Kidney tubule cell (primary cell): Measurements from ENCODE around the gene ASCC2.

Source experiments
- DNase-seq: peaks from one replicate; pipeline ENCODE4 v3.0.0-alpha.2; 2018; ENCODE audit warnings: low spot score

ASCC2 gene

GRCh38 chr22:29784451-29785361, 53.4 kb downstream of the ASCC2 start:
- DNase-seq = no peak

GRCh38 chr22:29782061-29782845, 55.8 kb downstream of the ASCC2 start:
- peak; percentile 69 for DNase-seq

- DNase-seq = peak; percentile 95
Observed at GRCh38 chr22:29780748-29781676, 57.1 kb downstream of the ASCC2 start.

- no peak for DNase-seq
Observed at GRCh38 chr22:29780220-29780619, 57.9 kb downstream of the ASCC2 start.

GRCh38 chr22:29773233-29773632, 64.8 kb downstream of the ASCC2 start:
- peak; percentile 82 for DNase-seq

GRCh38 chr22:29772170-29772641, 65.9 kb downstream of the ASCC2 start:
- peak; percentile 41 for DNase-seq

- no peak for DNase-seq
Observed at GRCh38 chr22:29769723-29770321, 68.3 kb downstream of the ASCC2 start.

GRCh38 chr22:29768052-29768693, 69.9 kb downstream of the ASCC2 start:
- peak; percentile 24 for DNase-seq

- DNase-seq = peak; percentile 91
Observed at GRCh38 chr22:29767171-29768051, 70.7 kb downstream of the ASCC2 start, which contains the start of gene UQCR10. Gene UQCR10, plus strand, starts transcription at chr22:29767369. Its CDS starts 30 bp downstream, at chr22:29767399.

- DNase-seq = peak; percentile 99
Observed at GRCh38 chr22:29766632-29767170, 71.4 kb downstream of the ASCC2 start, which contains the start of gene ZMAT5. Gene ZMAT5, minus strand, starts transcription at chr22:29767007. Its CDS starts 18,463 bp downstream, at chr22:29748544.

GRCh38 chr22:29765905-29766631, 72.0 kb downstream of the ASCC2 start:
- DNase-seq = no peak

GRCh38 chr22:29762263-29762662, 75.8 kb downstream of the ASCC2 start:
- DNase-seq = no peak

GRCh38 chr22:29758959-29759358, 79.1 kb downstream of the ASCC2 start:
- no peak for DNase-seq

GRCh38 chr22:29758068-29758622, 79.9 kb downstream of the ASCC2 start:
- no peak for DNase-seq

- no peak for DNase-seq
Observed at GRCh38 chr22:29757096-29757495, 81.0 kb downstream of the ASCC2 start.

- no peak for DNase-seq
Observed at GRCh38 chr22:29756341-29756740, 81.7 kb downstream of the ASCC2 start.

GRCh38 chr22:29755889-29756288, 82.2 kb downstream of the ASCC2 start:
- no peak for DNase-seq
